ENCODE measurements around the gene PRR5.

DNA sequence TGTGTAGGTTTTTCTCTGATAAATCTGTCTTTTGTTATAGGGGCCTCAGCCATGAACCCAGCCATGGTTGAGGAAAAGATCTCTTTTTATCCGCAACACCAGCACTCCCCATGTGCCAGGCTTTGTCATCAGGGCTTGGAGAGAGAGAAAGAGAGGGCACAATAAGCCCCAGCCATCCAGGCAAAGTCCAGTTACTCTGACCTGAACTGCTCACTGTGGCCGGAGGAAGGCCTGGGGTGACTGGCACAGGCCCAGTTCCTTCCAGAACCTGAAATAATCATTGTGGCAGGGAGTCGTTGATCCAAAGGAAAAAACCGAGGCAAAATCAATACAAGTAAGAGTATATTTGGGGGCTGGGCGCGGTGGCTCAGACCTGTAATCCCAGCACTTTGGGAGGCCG lies 46.5 kb downstream of the PRR5 start:
- no peak for TF ChIP-seq YY1 (IDR thresholded peaks at IDR 0.05; ENCODE audit: insufficient read depth, insufficient read length)
- no peak for TF ChIP-seq ZNF274 (IDR thresholded peaks at IDR 0.05; ENCODE audit: low read depth, low read length)
- no peak for TF ChIP-seq SUZ12 (IDR thresholded peaks at IDR 0.05; ENCODE audit: extremely low read depth, insufficient read depth, insufficient read length)
